HCT116 (cell line): Measurements from ENCODE around the gene CLDN15. TPM values are rescaled to one million over a fixed set of nuclear protein-coding genes. Genes with fewer than 3 reads are reported as not detected.

Experiments
- ATAC-seq: fragments of 200-7000 bp; cut with Tn5 transposase; 2 replicates; pipeline ENCODE4 v1.9.1; 2020; ENCODE audit warnings: mild to moderate bottlenecking, moderate library complexity
- BruUV-seq: library from RNA; stranded (reverse); fragments of 400-500 nt; replicated peaks from 2 replicates; lab custom pipeline; 2021; lab: Mats Ljungman, UMichigan
- CTCF ChIA-PET: fragments of 300-600 bp; sonication (Branson Sonifier 250); formaldehyde crosslinking; loops from one replicate; lab custom pipeline; 2021; ENCODE audit warnings: antibody characterized with exemption; lab: Charles Lee
- POLR2A ChIA-PET: fragments of 300-600, 350-600 bp; sonication (Branson Sonifier 250); formaldehyde crosslinking; loops from one replicate; lab custom pipeline; 2021; ENCODE audit warnings: antibody characterized with exemption; lab: Charles Lee
- RAD21 ChIA-PET, 2 experiments: fragments of 300-600 bp; sonication (Branson Sonifier 250); formaldehyde crosslinking; loops; one replicate each; lab custom pipeline; 2023; ENCODE audit warnings: low total read pairs in 2 of 2; ENCODE audit not compliant: uncharacterized antibody in 2 of 2, unreplicated experiment in 2 of 2, low non-redundant PET in 1 of 2; lab: Charles Lee
- DNase-seq: peaks from one replicate; pipeline ENCODE4 v3.0.0-alpha.2; 2010; ENCODE audit warnings: low read depth, low spot score
- H2AFZ ChIP-seq: fragments of 200-600 bp; shearing (Covaris generic), sonication (generic); 2 replicates; pipeline ENCODE4 v1.6.1; 2017; ENCODE audit warnings: low read depth, mixed run types, mixed read lengths, antibody characterized with exemption, low read length; ENCODE audit not compliant: poor library complexity, severe bottlenecking
- H3K27ac ChIP-seq: 2 replicates; pipeline ENCODE4 v1.5.1; 2012; ENCODE audit warnings: low read depth, low read length
- H3K27me3 ChIP-seq: fragments of 200-600 bp; sonication (generic); 2 replicates; pipeline ENCODE4 v1.6.1; 2016; ENCODE audit warnings: mixed run types, low read length, mixed read lengths; ENCODE audit not compliant: insufficient read depth
- H3K36me3 ChIP-seq, 2 experiments: fragments of 200-500 bp in 1 of 2; fragments of 200-600 bp in 1 of 2; sonication (Bioruptor generic) in 1 of 2; sonication (generic) in 1 of 2; 2 replicates each; pipeline versions ENCODE4 v1.5.1 to v1.6.1; 2014 to 2016; ENCODE audit warnings: low read length in 2 of 2, inconsistent platforms in 1 of 2, mixed read lengths in 1 of 2, mixed run types in 1 of 2; ENCODE audit not compliant: insufficient read depth in 2 of 2, control insufficient read depth in 1 of 2
- H3K4me1 ChIP-seq, 2 experiments: fragments of 200-600 bp in 1 of 2; sonication (generic) in 1 of 2; 2 replicates each; pipeline versions ENCODE4 v1.5.1 to v1.6.1; 2012 to 2017; ENCODE audit warnings: low read length in 2 of 2, inconsistent platforms in 1 of 2, mild to moderate bottlenecking in 1 of 2, mixed read lengths in 1 of 2, mixed run types in 1 of 2, moderate library complexity in 1 of 2; ENCODE audit not compliant: insufficient read depth in 2 of 2, control insufficient read depth in 1 of 2
- H3K4me2 ChIP-seq: fragments of 200-600 bp; sonication (generic); 2 replicates; pipeline ENCODE4 v1.6.1; 2017; ENCODE audit warnings: mixed run types, low read length, mixed read lengths
- H3K4me3 ChIP-seq, 2 experiments: fragments of 200-600 bp in 1 of 2; sonication (generic) in 1 of 2; replicated peaks in 1 of 2; 2 replicates each; pipeline ENCODE4 v1.5.1; 2011 to 2016; ENCODE audit warnings: low read length in 2 of 2, control low read depth in 1 of 2, low read depth in 1 of 2, mild to moderate bottlenecking in 1 of 2, mixed read lengths in 1 of 2, mixed run types in 1 of 2
- H3K79me2 ChIP-seq: fragments of 200-600 bp; sonication (generic); 2 replicates; pipeline ENCODE4 v1.6.1; 2017; ENCODE audit warnings: mild to moderate bottlenecking, mixed run types, low read length, moderate library complexity, mixed read lengths; ENCODE audit not compliant: insufficient read depth
- H3K9ac ChIP-seq: fragments of 200-600 bp; sonication (generic); 2 replicates; pipeline ENCODE4 v1.6.1; 2016; ENCODE audit warnings: low read length, mixed read lengths
- H3K9me2 ChIP-seq: fragments of 200-600 bp; sonication (generic), shearing (Covaris generic); 2 replicates; pipeline ENCODE4 v1.6.1; 2017; ENCODE audit warnings: mixed run types, mild to moderate bottlenecking, moderate library complexity; ENCODE audit not compliant: insufficient read depth
- H3K9me3 ChIP-seq, 2 experiments: fragments of 200-500 bp in 1 of 2; fragments of 200-600 bp in 1 of 2; sonication (Bioruptor generic) in 1 of 2; sonication (generic) in 1 of 2; 2 replicates each; pipeline ENCODE4 v1.6.1; 2014 to 2017; ENCODE audit warnings: low read length in 2 of 2, mixed read lengths in 2 of 2, inconsistent platforms in 1 of 2, low read depth in 1 of 2, mild to moderate bottlenecking in 1 of 2, mixed run types in 1 of 2, moderate library complexity in 1 of 2; ENCODE audit not compliant: control insufficient read depth in 1 of 2, insufficient read depth in 1 of 2
- H4K20me1 ChIP-seq: fragments of 200-600 bp; sonication (generic), shearing (Covaris generic); 2 replicates; pipeline ENCODE4 v1.6.1; 2017; ENCODE audit warnings: mixed run types, mild to moderate bottlenecking, moderate library complexity; ENCODE audit not compliant: insufficient read depth
- ATF3 ChIP-seq: IDR thresholded peaks from 2 replicates; pipeline ENCODE4 v1.6.1; 2012
- CBX3 ChIP-seq: IDR thresholded peaks from 2 replicates; pipeline ENCODE4 v1.6.1; 2012; ENCODE audit warnings: low read depth
- CEBPB ChIP-seq: IDR thresholded peaks from 2 replicates; pipeline ENCODE4 v1.6.1; 2012; ENCODE audit warnings: low read depth
- EGR1 ChIP-seq: IDR thresholded peaks from 2 replicates; pipeline ENCODE4 v1.6.1; 2012; ENCODE audit warnings: low read depth
- ELF1 ChIP-seq: IDR thresholded peaks from 2 replicates; pipeline ENCODE4 v1.6.1; 2012; ENCODE audit warnings: low read depth, borderline replicate concordance
- EZH2 ChIP-seq: fragments of 200-600 bp; sonication (generic); IDR thresholded peaks from 2 replicates; pipeline ENCODE4 v1.6.1; 2017; ENCODE audit warnings: antibody characterized with exemption, mixed run types
- EZH2phosphoT487 ChIP-seq: fragments of 200-600 bp; IDR thresholded peaks from 2 replicates; pipeline ENCODE4 v1.6.1; 2018; ENCODE audit warnings: antibody characterized with exemption, borderline replicate concordance
- FOSL1 ChIP-seq: IDR thresholded peaks from 2 replicates; pipeline ENCODE4 v1.6.1; 2012; ENCODE audit warnings: low read depth
- JUND ChIP-seq: IDR thresholded peaks from 2 replicates; pipeline ENCODE4 v1.6.1; 2012
- MAX ChIP-seq: IDR thresholded peaks from 2 replicates; pipeline ENCODE4 v1.6.1; 2012
- POLR2A ChIP-seq: IDR thresholded peaks from 2 replicates; pipeline ENCODE4 v1.7.0; 2011; ENCODE audit warnings: borderline replicate concordance; ENCODE audit not compliant: insufficient read depth, insufficient read length; ENCODE audit errors: extremely low read depth
- POLR2AphosphoS5 ChIP-seq: IDR thresholded peaks from 2 replicates; pipeline ENCODE4 v1.6.1; 2011; ENCODE audit warnings: mild to moderate bottlenecking, low read depth, low read length, moderate library complexity
- RAD21 ChIP-seq: IDR thresholded peaks from 2 replicates; pipeline ENCODE4 v1.6.1; 2012; ENCODE audit warnings: low read depth, mild to moderate bottlenecking
- REST ChIP-seq: IDR thresholded peaks from 2 replicates; pipeline ENCODE4 v1.6.1; 2012; ENCODE audit warnings: low read depth
- SIN3A ChIP-seq: IDR thresholded peaks from 2 replicates; pipeline ENCODE4 v1.6.1; 2012; ENCODE audit warnings: low read depth
- SP1 ChIP-seq: IDR thresholded peaks from 2 replicates; pipeline ENCODE4 v1.6.1; 2012; ENCODE audit warnings: low read depth
- TCF7L2 ChIP-seq: IDR thresholded peaks from 2 replicates; pipeline ENCODE4 v1.7.0; 2011; ENCODE audit warnings: borderline replicate concordance, inconsistent platforms; ENCODE audit not compliant: insufficient read depth, insufficient read length; ENCODE audit errors: extremely low read depth
- YY1 ChIP-seq: IDR thresholded peaks from 2 replicates; pipeline ENCODE4 v1.6.1; 2011; ENCODE audit warnings: low read length, low read depth, moderate library complexity, mild to moderate bottlenecking; ENCODE audit not compliant: insufficient replicate concordance; ENCODE audit errors: extremely low read depth
- ZBTB33 ChIP-seq: IDR thresholded peaks from 2 replicates; pipeline ENCODE4 v1.6.1; 2011; ENCODE audit warnings: mild to moderate bottlenecking, low read length, moderate library complexity; ENCODE audit not compliant: insufficient replicate concordance; ENCODE audit errors: extremely low read depth
- ZNF274 ChIP-seq: fragments of 200-500 bp; sonication (Bioruptor generic); IDR thresholded peaks from 2 replicates; pipeline ENCODE4 v1.6.1; 2014; ENCODE audit warnings: mild to moderate bottlenecking, low read depth, low read length, inconsistent platforms
- intact Hi-C: fragments of 100-400 bp; cut with micrococcal nuclease; formaldehyde crosslinking; loops from 2 replicates; pipeline ENCODE4 v1.10.0; 2022
- total RNA-seq: library from RNA; stranded (reverse); gene quantifications from one replicate; pipeline ENCODE4 v1.2.1, GENCODE V29; 2021; ENCODE audit not compliant: unreplicated experiment

CLDN15 gene
- total RNA-seq, 1 experiment from 2014 or later: 16.9 TPM

GRCh38 chr7:101285171-101285570 is 47.6 kb upstream of the CLDN15 start:
- Histone ChIP-seq H4K20me1 (no peaks in the 10 kb centered on the region), H3K79me2 (no peaks in the 10 kb centered on the region), H3K9ac (no peak overlapping the region), H3K9me3 (no peaks in the 10 kb centered on the region), H3K4me1 (peaks cover 4 to 6% of the 10 kb centered on the region in 2 experiments; a peak in 2 of 4 replicates), H3K4me2 (no peak overlapping the region), H3K4me3 (no peak overlapping the region), H3K36me3 (no peaks in the 10 kb centered on the region), H3K27me3 (no peaks in the 10 kb centered on the region), H3K27ac (no peak overlapping the region), H3K9me2 (no peaks in the 10 kb centered on the region), H2AFZ (no peak overlapping the region)
- CTCF ChIA-PET: no interaction called here
- no peak for DNase-seq
- POLR2A ChIA-PET: no interaction called here
- no peak for TF ChIP-seq REST
- TF ChIP-seq FOSL1: no peak
- no peak for TF ChIP-seq SP1
- TF ChIP-seq YY1: no peak
- TF ChIP-seq ELF1: no peak
- no peak for TF ChIP-seq POLR2AphosphoS5
- no peak for TF ChIP-seq CBX3
- TF ChIP-seq SIN3A: no peak
- no peak for TF ChIP-seq RAD21
- TF ChIP-seq EZH2: no peak
- no peak for TF ChIP-seq ATF3
- no peak for TF ChIP-seq ZBTB33
- TF ChIP-seq ZNF274: no peak
- TF ChIP-seq CEBPB: no peak
- TF ChIP-seq JUND: no peak
- TF ChIP-seq TCF7L2: no peak
- no peak for TF ChIP-seq POLR2A
- no peak for TF ChIP-seq EZH2phosphoT487
- no peak for TF ChIP-seq MAX
- TF ChIP-seq EGR1: no peak
- RAD21 ChIA-PET: interaction anchor here in 1 of 2 experiments (1.6 kb wide), 1 partner anchor 141 kb away, joined by 4 read pairs; no protein-coding TSS in a partner anchor
- no peak for ATAC-seq
- no TSS peak for BruUV-seq
- intact Hi-C loops: no loop called here
